ENCODE results near the gene R3HDML. TPM values are rescaled to one million over a fixed set of nuclear protein-coding genes. Genes with fewer than 3 reads are reported as not detected.

Gene R3HDML
- total and polyA plus RNA-seq, 2 of the 13 experiments (the other 11 are each of a cell fraction or from before 2014, with no cell fraction given): not detected

GRCh38 chr20:44367746-44368145 lies 30.9 kb downstream of the R3HDML start:
- peaks cover 81% of the 10 kb centered on the region for H3K79me2 ChIP-seq (ENCODE audit: insufficient read depth, low read length)

More at GRCh38 chr20:44367746-44368145, 30.9 kb downstream of the R3HDML start:
- no TSS peak for BruUV-seq (replicated peaks)
- Histone ChIP-seq H2AFZ (ENCODE audit: low read length) (no peak overlapping the region), H3K9me3 (ENCODE audit: low read length) (no peaks in the 10 kb centered on the region), H3K36me3 (replicated peaks in 1 of 2; ENCODE audit: control insufficient read depth in 1 of 2, insufficient read depth in 2 of 2, low read length in 2 of 2) (peaks cover 3 to 17% of the 10 kb centered on the region in 2 experiments; a peak in 2 of 5 replicates), H3K27ac (ENCODE audit: extremely low read length, insufficient read depth, low read length) (no peak overlapping the region), H3K4me1 (ENCODE audit: insufficient read depth, low read length) (peaks cover 41% of the 10 kb centered on the region), H3K4me3 (replicated peaks in 1 of 3; ENCODE audit: insufficient read depth in 1 of 3, low read depth in 2 of 3, low read length in 3 of 3) (no peak overlapping the region), H3K9ac (ENCODE audit: insufficient read depth, low read depth, low read length) (no peak overlapping the region), H3K4me2 (ENCODE audit: low read depth, low read length) (no peak overlapping the region), H3K27me3 (ENCODE audit: control insufficient read depth in 1 of 2, insufficient read depth in 2 of 2, low read length in 2 of 2) (no peaks in the 10 kb centered on the region), H4K20me1 (ENCODE audit: insufficient read depth, low read length) (peaks cover 19% of the 10 kb centered on the region; the same call in 1 of the 2 replicates)
- POLR2A ChIA-PET: interaction anchor here (0.7 to 1.5 kb wide), 3 partner anchors 8 to 25 kb away, joined by 3 read pairs; no protein-coding TSS in a partner anchor
- intact Hi-C loops (cut with micrococcal nuclease; ENCODE audit: unreplicated experiment): no loop called here
- CTCF ChIA-PET (ENCODE audit: low intra/inter-chr PET ratio, low total read pairs): no interaction called here
- TF ChIP-seq SNAPC2 (CRISPR knock-in tag; IDR thresholded peaks at IDR 0.05) (no peak), ZNF598 (CRISPR knock-in tag; IDR thresholded peaks at IDR 0.05; ENCODE audit: borderline replicate concordance) (no peak), AHR (CRISPR knock-in tag; IDR thresholded peaks at IDR 0.05) (no peak), HOXD1 (CRISPR knock-in tag; IDR thresholded peaks at IDR 0.05) (no peak), BORCS8-MEF2B (CRISPR knock-in tag; IDR thresholded peaks at IDR 0.05) (no peak), ZNF557 (CRISPR knock-in tag; IDR thresholded peaks at IDR 0.05) (no peak), NR2F6 (IDR thresholded peaks at IDR 0.05) (no peak), NR2F6 (CRISPR knock-in tag; IDR thresholded peaks at IDR 0.05) (no peak), TFDP1 (CRISPR knock-in tag; IDR thresholded peaks at IDR 0.05; ENCODE audit: borderline replicate concordance) (no peak), ZNF354B (CRISPR knock-in tag; IDR thresholded peaks at IDR 0.05) (no peak), ZNF441 (CRISPR knock-in tag; IDR thresholded peaks at IDR 0.05; ENCODE audit: borderline replicate concordance) (no peak), ATAD3A (CRISPR knock-in tag; IDR thresholded peaks at IDR 0.05) (no peak), CBX1 (IDR thresholded peaks at IDR 0.05; ENCODE audit: low read depth) (no peak), SIN3B (IDR thresholded peaks at IDR 0.05; ENCODE audit: low read length) (no peak), SP1 (IDR thresholded peaks at IDR 0.05) (no peak), SP1 (CRISPR knock-in tag; IDR thresholded peaks at IDR 0.05) (no peak)
- TF ChIP-seq, protein P1, sequence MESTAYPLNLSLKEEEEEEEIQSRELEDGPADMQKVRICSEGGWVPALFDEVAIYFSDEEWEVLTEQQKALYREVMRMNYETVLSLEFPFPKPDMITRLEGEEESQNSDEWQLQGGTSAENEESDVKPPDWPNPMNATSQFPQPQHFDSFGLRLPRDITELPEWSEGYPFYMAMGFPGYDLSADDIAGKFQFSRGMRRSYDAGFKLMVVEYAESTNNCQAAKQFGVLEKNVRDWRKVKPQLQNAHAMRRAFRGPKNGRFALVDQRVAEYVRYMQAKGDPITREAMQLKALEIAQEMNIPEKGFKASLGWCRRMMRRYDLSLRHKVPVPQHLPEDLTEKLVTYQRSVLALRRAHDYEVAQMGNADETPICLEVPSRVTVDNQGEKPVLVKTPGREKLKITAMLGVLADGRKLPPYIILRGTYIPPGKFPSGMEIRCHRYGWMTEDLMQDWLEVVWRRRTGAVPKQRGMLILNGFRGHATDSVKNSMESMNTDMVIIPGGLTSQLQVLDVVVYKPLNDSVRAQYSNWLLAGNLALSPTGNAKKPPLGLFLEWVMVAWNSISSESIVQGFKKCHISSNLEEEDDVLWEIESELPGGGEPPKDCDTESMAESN (CRISPR knock-in tag; conservative IDR thresholded peaks at IDR 0.05): no peak
- no peak for ATAC-seq
- in situ Hi-C loops (cut with HindIII; ENCODE audit: extremely low pct_ligation_motif_present, low pct_unique_long_range_greater_than_20kb): no loop called here
- WGBS (ENCODE audit: low lambda C conversion rate): 95% methylated on average over 6 of the region's 6 CpGs
- no peak for DNase-seq (ENCODE audit: low spot score)
- FAIRE-seq: no peak

Measured in HepG2 (cell line).